ENCODE results near the gene PHYHD1.
A peak's percentile ranks its signal among the peaks of the same experiment; 100 is the strongest.

The PHYHD1 gene

GRCh38 chr9:128920381-128921058, at the start of gene PHYHD1:
Gene PHYHD1, plus strand, starts transcription at chr9:128920982. Its CDS starts 1,342 bp downstream, at chr9:128922324.
- no peaks in the 10 kb centered on the region for H3K27me3 ChIP-seq
- no peaks in the 10 kb centered on the region for H3K9me3 ChIP-seq
- peak within 1 kb of the TSS; percentile 95 to 98 for H3K27ac ChIP-seq
- DNase-seq: peak; percentile 87 to 97
- H3K4me3 ChIP-seq: peak within 1 kb of the TSS; percentile 52 to 63
- H3K36me3 ChIP-seq: peaks cover 15 to 30% (median 16%) of the 10 kb centered on the region in 3 donors
- H3K4me1 ChIP-seq: peaks cover 18 to 84% (median 74%) of the 10 kb centered on the region in 4 donors
- TF ChIP-seq CTCF (IDR thresholded peaks at IDR 0.05): no peak
- intact Hi-C loops (cut with DNase I; ENCODE audit: low total_unique reads): loop anchor here (5.0 kb wide), 1 partner anchor 38 kb away; the partner anchor contains the start of genes KYAT1 and LRRC8A

GRCh38 chr9:128877852-128878251, 42.9 kb upstream of the PHYHD1 start:
- no peaks in the 10 kb centered on the region for H3K27me3 ChIP-seq
- H3K27ac ChIP-seq: peak overlapping the region; percentile 94 to 98
- DNase-seq: no peak
- H3K4me3 ChIP-seq: no peak overlapping the region
- no peaks in the 10 kb centered on the region for H3K9me3 ChIP-seq
- H3K4me1 ChIP-seq: peaks cover 7 to 70% (median 48%) of the 10 kb centered on the region in 4 donors
- TF ChIP-seq CTCF (IDR thresholded peaks at IDR 0.05): no peak
- H3K36me3 ChIP-seq: no peaks in the 10 kb centered on the region
- intact Hi-C loops (cut with DNase I; ENCODE audit: low total_unique reads): no loop called here

GRCh38 chr9:128881884-128882676, 38.7 kb upstream of the PHYHD1 start, which contains the start of the genes KYAT1 and LRRC8A:
Gene KYAT1, minus strand, starts transcription at chr9:128881950. Its CDS starts 36,545 bp downstream, at chr9:128845405.
Gene LRRC8A, plus strand, starts transcription at chr9:128882133. Its CDS starts 25,032 bp downstream, at chr9:128907165.
- Histone ChIP-seq H3K4me3 (peak within 1 kb of the TSS; percentile 84 to 96), H3K4me1 (peaks cover 7 to 79% (median 65%) of the 10 kb centered on the region in 4 donors), H3K27ac (peak within 1 kb of the TSS; percentile 94 to 98), H3K27me3 (no peaks in the 10 kb centered on the region), H3K36me3 (peaks cover 5 to 27% (median 17%) of the 10 kb centered on the region in 3 donors), H3K9me3 (no peaks in the 10 kb centered on the region)
- TF ChIP-seq CTCF (IDR thresholded peaks at IDR 0.05): peak in 1 of 2 experiments; percentile 10
- intact Hi-C loops (cut with DNase I; ENCODE audit: low total_unique reads): loop anchor here (5.0 kb wide), 1 partner anchor 40 kb away; the partner anchor contains the start of gene PHYHD1
- DNase-seq: peak; percentile 98 to 99

GRCh38 chr9:128882677-128883603, 37.8 kb upstream of the PHYHD1 start:
- Histone ChIP-seq H3K9me3 (no peaks in the 10 kb centered on the region), H3K27me3 (no peaks in the 10 kb centered on the region), H3K27ac (peak overlapping the region; percentile 94 to 98), H3K36me3 (peaks cover 5 to 32% (median 17%) of the 10 kb centered on the region in 3 donors), H3K4me1 (peaks cover 6 to 79% (median 64%) of the 10 kb centered on the region in 4 donors), H3K4me3 (peak overlapping the region; percentile 84 to 96)
- intact Hi-C loops (cut with DNase I; ENCODE audit: low total_unique reads): loop anchor here (5.0 kb wide), 1 partner anchor 39 kb away; the partner anchor contains the start of gene PHYHD1
- no peak for DNase-seq
- TF ChIP-seq CTCF (IDR thresholded peaks at IDR 0.05): no peak

All from tibial artery (tissue), 4 donors.